ENCODE results near the gene FUOM. TPM values are rescaled to one million over a fixed set of nuclear protein-coding genes. Genes with fewer than 3 reads are reported as not detected.
A peak's percentile ranks its signal among the peaks of the same experiment; 100 is the strongest.

Gene FUOM
- polyA plus RNA-seq, 1 of the 3 experiments (the other 2 are of a cell fraction): 32.5 TPM

GRCh38 chr10:133375357-133376115 is 17.7 kb upstream of the FUOM start:
- Histone ChIP-seq H3K79me2 (ENCODE audit: insufficient read depth) (peaks cover 9% of the 10 kb centered on the region; the same call in 1 of the 2 replicates), H3F3A (replicated peaks; ENCODE audit: insufficient read depth) (no peaks in the 10 kb centered on the region), H3K4me2 (no peak overlapping the region), H3K9ac (no peak overlapping the region), H3K27ac (ENCODE audit: low read depth in 2 of 2, low read length in 1 of 2) (no peak overlapping the region), H3K9me3 (no peaks in the 10 kb centered on the region), H2AFZ (ENCODE audit: low read depth) (no peak overlapping the region), H3K27me3 (ENCODE audit: insufficient read depth) (no peaks in the 10 kb centered on the region), H3K36me3 (replicated peaks in 1 of 2; ENCODE audit: control insufficient read depth in 1 of 2, insufficient read depth in 2 of 2, low read length in 1 of 2) (peaks cover 0 to 4% of the 10 kb centered on the region in 2 experiments), H4K20me1 (ENCODE audit: insufficient read depth) (no peaks in the 10 kb centered on the region), H3K9me2 (no peaks in the 10 kb centered on the region), H3K4me1 (ENCODE audit: control insufficient read depth in 1 of 2, insufficient read depth in 2 of 2, low read depth in 1 of 2, low read length in 1 of 2) (peaks cover 0 to 26% of the 10 kb centered on the region in 2 experiments; a peak in 2 of 4 replicates), H3K4me3 (ENCODE audit: low read depth in 2 of 2, low read length in 1 of 2) (no peak overlapping the region)
- 91% methylated on average over 12 of the region's 12 CpGs for WGBS (ENCODE audit: low lambda C conversion rate)
- no peak for TF ChIP-seq EZH2phosphoT487 (IDR thresholded peaks at IDR 0.05; ENCODE audit: borderline replicate concordance, low read depth)
- no peak for TF ChIP-seq FOSL2 (IDR thresholded peaks at IDR 0.05; ENCODE audit: borderline replicate concordance, low read depth)
- no peak for TF ChIP-seq MEF2A (IDR thresholded peaks at IDR 0.05; ENCODE audit: borderline replicate concordance, low read depth)
- TF ChIP-seq YY1 (IDR thresholded peaks at IDR 0.05; ENCODE audit: low read depth): no peak
- no peak for TF ChIP-seq GABPA (IDR thresholded peaks at IDR 0.05; ENCODE audit: low read depth)
- TF ChIP-seq NFIC (IDR thresholded peaks at IDR 0.05; ENCODE audit: borderline replicate concordance): no peak
- no peak for TF ChIP-seq RXRA (IDR thresholded peaks at IDR 0.05; ENCODE audit: borderline replicate concordance, low read depth)
- no peak for TF ChIP-seq RAD21 (IDR thresholded peaks at IDR 0.05; ENCODE audit: low read length)
- TF ChIP-seq FOXM1 (IDR thresholded peaks at IDR 0.05; ENCODE audit: low read depth): no peak
- no peak for TF ChIP-seq TAF1 (IDR thresholded peaks at IDR 0.05; ENCODE audit: borderline replicate concordance, low read depth, low read length)
- TF ChIP-seq, protein P1, sequence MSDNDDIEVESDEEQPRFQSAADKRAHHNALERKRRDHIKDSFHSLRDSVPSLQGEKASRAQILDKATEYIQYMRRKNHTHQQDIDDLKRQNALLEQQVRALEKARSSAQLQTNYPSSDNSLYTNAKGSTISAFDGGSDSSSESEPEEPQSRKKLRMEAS (IDR thresholded peaks at IDR 0.05; ENCODE audit: low read depth): no peak
- no peak for TF ChIP-seq FOXJ3 (CRISPR knock-in tag; IDR thresholded peaks at IDR 0.05)
- ChIA-PET CTCF (no interaction called here), POLR2A (no interaction called here)
- DNase-seq: no peak

DNA sequence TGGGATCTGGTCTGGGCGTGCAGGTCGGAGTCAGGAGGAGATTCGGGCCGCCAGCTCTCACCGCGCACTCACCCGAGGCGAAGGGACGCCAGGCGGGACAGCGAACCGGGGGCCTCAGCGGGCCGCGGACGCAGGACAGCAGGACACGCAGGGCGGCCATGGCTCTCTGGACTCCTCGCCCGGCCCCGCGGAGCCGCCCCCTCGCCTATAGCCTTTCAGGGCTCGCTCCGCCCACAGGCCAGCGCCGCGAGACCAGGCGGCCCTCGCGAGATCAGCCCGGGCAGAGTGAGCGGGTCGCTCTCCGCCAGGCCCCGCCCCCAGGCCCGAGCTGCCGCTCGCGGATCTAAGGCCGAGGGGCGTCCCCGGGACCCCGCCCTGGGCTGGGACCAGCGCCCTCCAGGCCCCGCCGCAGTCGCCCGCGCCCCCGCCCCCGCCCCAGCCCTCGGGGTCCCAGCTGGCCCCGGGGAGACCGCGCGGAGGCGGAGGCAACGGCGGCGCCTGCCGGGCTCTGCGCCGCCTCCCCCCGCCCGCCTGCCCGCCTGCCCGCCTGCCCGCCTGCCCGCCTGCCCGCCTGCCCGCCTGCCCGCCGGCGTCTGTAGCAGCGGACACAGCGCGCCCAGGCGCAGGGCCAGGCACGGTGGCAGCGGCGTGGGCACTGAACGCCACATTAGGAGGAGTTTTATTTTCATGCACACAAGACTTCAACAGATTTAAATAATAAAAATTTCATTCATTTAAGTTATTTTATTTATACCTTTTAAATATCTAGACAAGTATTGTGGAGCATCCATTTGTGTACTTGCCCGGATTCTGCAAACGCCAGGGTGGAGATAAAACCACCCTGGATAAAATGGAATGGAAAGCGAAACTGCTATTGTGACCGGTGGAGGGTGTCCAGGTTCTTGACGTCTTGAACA is 15.6 kb upstream of the FUOM start, which contains the start of gene ECHS1:
Gene ECHS1, minus strand, starts transcription at position 181 of the 917 bp plus-strand sequence. Its CDS starts 21 bp downstream, at position 160.
- Histone ChIP-seq H4K20me1 (ENCODE audit: insufficient read depth) (no peaks in the 10 kb centered on the region), H3F3A (replicated peaks; ENCODE audit: insufficient read depth) (no peaks in the 10 kb centered on the region), H3K79me2 (ENCODE audit: insufficient read depth) (peaks cover 9% of the 10 kb centered on the region; the same call in 1 of the 2 replicates), H3K27ac (ENCODE audit: low read depth in 2 of 2, low read length in 1 of 2) (peak within 1 kb of the TSS in 1 of 2 experiments; percentile 89; a peak in 2 of 4 replicates), H3K9me2 (no peaks in the 10 kb centered on the region), H2AFZ (ENCODE audit: low read depth) (no peak within 1 kb of the TSS), H3K4me1 (ENCODE audit: control insufficient read depth in 1 of 2, insufficient read depth in 2 of 2, low read depth in 1 of 2, low read length in 1 of 2) (peaks cover 0 to 17% of the 10 kb centered on the region in 2 experiments; a peak in 2 of 4 replicates), H3K9ac (peak within 1 kb of the TSS; percentile 62), H3K9me3 (no peaks in the 10 kb centered on the region), H3K27me3 (ENCODE audit: insufficient read depth) (no peaks in the 10 kb centered on the region), H3K36me3 (replicated peaks in 1 of 2; ENCODE audit: control insufficient read depth in 1 of 2, insufficient read depth in 2 of 2, low read length in 1 of 2) (peaks cover 9 to 24% of the 10 kb centered on the region in 2 experiments), H3K4me3 (ENCODE audit: low read depth in 2 of 2, low read length in 1 of 2) (peak within 1 kb of the TSS; percentile 61 to 80), H3K4me2 (peak within 1 kb of the TSS; percentile 78)
- WGBS (ENCODE audit: low lambda C conversion rate): 28% methylated on average over 11 of the region's 89 CpGs
- CTCF ChIA-PET: interaction anchor here (1.0 kb wide), 1 partner anchor 44 kb away, joined by 5 read pairs; no protein-coding TSS in a partner anchor
- POLR2A ChIA-PET: interaction anchor here (0.7 to 1.3 kb wide), 4 partner anchors 12 to 49 kb away, joined by 3 to 6 read pairs (median 4); partner anchors contain the start of gene PRAP1
- DNase-seq: peak; percentile 100
- TF ChIP-seq RFX5 (IDR thresholded peaks at IDR 0.05; ENCODE audit: low read length) (no peak), ELF1 (IDR thresholded peaks at IDR 0.05) (no peak), RAD21 (IDR thresholded peaks at IDR 0.05; ENCODE audit: low read length) (no peak), JUND (IDR thresholded peaks at IDR 0.05) (no peak), EZH2phosphoT487 (IDR thresholded peaks at IDR 0.05; ENCODE audit: borderline replicate concordance, low read depth) (no peak), ZBTB33 (IDR thresholded peaks at IDR 0.05; ENCODE audit: borderline replicate concordance, low read depth) (peak; percentile 97), PBX3 (IDR thresholded peaks at IDR 0.05) (no peak), SMC3 (IDR thresholded peaks at IDR 0.05; ENCODE audit: low read depth, low read length) (no peak), FOXJ3 (CRISPR knock-in tag; IDR thresholded peaks at IDR 0.05) (no peak)
- TF ChIP-seq, protein P2, sequence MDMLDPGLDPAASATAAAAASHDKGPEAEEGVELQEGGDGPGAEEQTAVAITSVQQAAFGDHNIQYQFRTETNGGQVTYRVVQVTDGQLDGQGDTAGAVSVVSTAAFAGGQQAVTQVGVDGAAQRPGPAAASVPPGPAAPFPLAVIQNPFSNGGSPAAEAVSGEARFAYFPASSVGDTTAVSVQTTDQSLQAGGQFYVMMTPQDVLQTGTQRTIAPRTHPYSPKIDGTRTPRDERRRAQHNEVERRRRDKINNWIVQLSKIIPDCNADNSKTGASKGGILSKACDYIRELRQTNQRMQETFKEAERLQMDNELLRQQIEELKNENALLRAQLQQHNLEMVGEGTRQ (IDR thresholded peaks at IDR 0.05; ENCODE audit: borderline replicate concordance, low read depth, low read length): no peak
- TF ChIP-seq, protein P1 (IDR thresholded peaks at IDR 0.05; ENCODE audit: low read depth): 0 out of 2 replicates have a peak, but pooled peaks have one; percentile 13

Measured in SK-N-SH (cell line).